Muscle layer of colon (tissue), 2 donors: ENCODE measurements around the gene RNF130.

Experiments
- H3K27ac ChIP-seq: one replicate; pipeline ENCODE4 v1.7.0; 2013; ENCODE audit warnings: low read depth, mild to moderate bottlenecking, low read length, moderate library complexity
- H3K27me3 ChIP-seq, 2 donors: one replicate each; pipeline ENCODE4 v1.7.0; 2013; ENCODE audit warnings: low read length in 2 of 2, mild to moderate bottlenecking in 2 of 2; ENCODE audit not compliant: insufficient read depth in 2 of 2, control insufficient read depth in 1 of 2
- H3K36me3 ChIP-seq: one replicate; pipeline ENCODE4 v1.7.0; 2013; ENCODE audit warnings: mild to moderate bottlenecking, low read length; ENCODE audit not compliant: insufficient read depth
- H3K4me1 ChIP-seq: one replicate; pipeline ENCODE4 v1.7.0; 2013; ENCODE audit warnings: mild to moderate bottlenecking, low read length; ENCODE audit not compliant: insufficient read depth
- H3K4me3 ChIP-seq, 2 donors: one replicate each; pipeline ENCODE4 v1.7.0; 2013; ENCODE audit warnings: low read length in 2 of 2, low read depth in 1 of 2, mild to moderate bottlenecking in 1 of 2, moderate library complexity in 1 of 2
- H3K9ac ChIP-seq: one replicate; pipeline ENCODE4 v1.7.0; 2013; ENCODE audit warnings: low read length
- H3K9me3 ChIP-seq: one replicate; pipeline ENCODE4 v1.7.0; 2013; ENCODE audit warnings: mild to moderate bottlenecking, low read length
- donor health status: abdominal sarcoma.
- donor health status: Adenocarcinoma of cecum.

Gene RNF130

GRCh38 chr5:180068519-180069090 is 3.0 kb downstream of the RNF130 start:
- Histone ChIP-seq H3K9me3 (no peaks in the 10 kb centered on the region), H3K4me3 (no peak overlapping the region), H3K27ac (no peak overlapping the region), H3K27me3 (no peaks in the 10 kb centered on the region), H3K4me1 (peaks cover 28% of the 10 kb centered on the region), H3K9ac (no peak overlapping the region), H3K36me3 (no peaks in the 10 kb centered on the region)

- H3K27ac ChIP-seq, result no peak overlapping the region
- no peaks in the 10 kb centered on the region for H3K36me3 ChIP-seq
- no peaks in the 10 kb centered on the region for H3K9me3 ChIP-seq
- H3K27me3 ChIP-seq, result no peaks in the 10 kb centered on the region
- H3K4me3 ChIP-seq, result no peak overlapping the region
- H3K9ac ChIP-seq, result no peak overlapping the region
- H3K4me1 ChIP-seq, result peaks cover 28% of the 10 kb centered on the region
These were observed 3.6 kb downstream of the RNF130 start for GRCh38 chr5:180067986-180068385.

DNA sequence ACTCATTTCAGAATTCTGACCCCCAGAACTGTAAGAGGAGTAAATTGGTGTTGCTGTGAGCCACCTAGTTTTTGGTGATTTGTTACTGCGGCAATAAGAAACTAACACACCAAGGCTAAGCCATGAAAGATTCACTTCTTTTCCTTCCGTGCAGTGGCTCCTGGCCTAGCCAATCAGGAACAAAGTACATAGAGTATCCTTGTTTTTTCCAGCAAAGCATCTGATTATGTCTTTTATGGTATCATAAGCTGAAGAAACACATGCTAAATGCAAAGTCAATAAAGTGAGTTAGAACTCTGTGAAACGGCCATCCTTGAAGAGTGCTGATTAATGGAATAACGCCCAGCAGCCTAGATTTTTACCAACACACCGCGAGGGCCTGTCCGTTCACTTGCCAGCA is 11.4 kb downstream of the RNF130 start:
- Histone ChIP-seq H3K9me3 (no peaks in the 10 kb centered on the region), H3K4me3 (no peak overlapping the region), H3K9ac (no peak overlapping the region), H3K36me3 (no peaks in the 10 kb centered on the region), H3K27ac (no peak overlapping the region), H3K27me3 (no peaks in the 10 kb centered on the region), H3K4me1 (no peaks in the 10 kb centered on the region)

GRCh38 chr5:180059326-180059725 is 12.2 kb downstream of the RNF130 start:
- Histone ChIP-seq H3K27ac (no peak overlapping the region), H3K27me3 (no peaks in the 10 kb centered on the region), H3K9ac (no peak overlapping the region), H3K9me3 (no peaks in the 10 kb centered on the region), H3K4me1 (no peaks in the 10 kb centered on the region), H3K36me3 (no peaks in the 10 kb centered on the region), H3K4me3 (no peak overlapping the region)

GRCh38 chr5:180056153-180056552 is 15.4 kb downstream of the RNF130 start:
- Histone ChIP-seq H3K4me3 (no peak overlapping the region), H3K36me3 (no peaks in the 10 kb centered on the region), H3K9ac (no peak overlapping the region), H3K4me1 (peaks cover 19% of the 10 kb centered on the region), H3K9me3 (no peaks in the 10 kb centered on the region), H3K27me3 (no peaks in the 10 kb centered on the region), H3K27ac (no peak overlapping the region)

- Histone ChIP-seq H3K9me3 (no peaks in the 10 kb centered on the region), H3K9ac (no peak overlapping the region)
These were observed 17.3 kb downstream of the RNF130 start for GRCh38 chr5:180054226-180054625.

GRCh38 chr5:180053061-180053602 is 18.4 kb downstream of the RNF130 start:
- no peaks in the 10 kb centered on the region for H3K36me3 ChIP-seq
- no peaks in the 10 kb centered on the region for H3K9me3 ChIP-seq
- no peak overlapping the region for H3K4me3 ChIP-seq
- H3K27ac ChIP-seq, result no peak overlapping the region
- no peak overlapping the region for H3K9ac ChIP-seq
- H3K27me3 ChIP-seq, result no peaks in the 10 kb centered on the region
- H3K4me1 ChIP-seq, result peaks cover 34% of the 10 kb centered on the region

More at GRCh38 chr5:180054226-180054625, 17.3 kb downstream of the RNF130 start:
- H3K27ac ChIP-seq, result no peak overlapping the region
- H3K36me3 ChIP-seq, result no peaks in the 10 kb centered on the region
- H3K4me3 ChIP-seq, result no peak overlapping the region
- H3K27me3 ChIP-seq, result no peaks in the 10 kb centered on the region
- H3K4me1 ChIP-seq, result peaks cover 25% of the 10 kb centered on the region

GRCh38 chr5:180052211-180052818 is 19.2 kb downstream of the RNF130 start:
- no peak overlapping the region for H3K27ac ChIP-seq

GRCh38 chr5:180050121-180050940 is 21.2 kb downstream of the RNF130 start:
- no peak overlapping the region for H3K9ac ChIP-seq
- H3K4me1 ChIP-seq, result peaks cover 38% of the 10 kb centered on the region
- no peaks in the 10 kb centered on the region for H3K9me3 ChIP-seq
- H3K4me3 ChIP-seq, result no peak overlapping the region
- H3K36me3 ChIP-seq, result no peaks in the 10 kb centered on the region
- H3K27me3 ChIP-seq, result no peaks in the 10 kb centered on the region
- no peak overlapping the region for H3K27ac ChIP-seq

More at GRCh38 chr5:180052211-180052818, 19.2 kb downstream of the RNF130 start:
- Histone ChIP-seq H3K4me1 (peaks cover 38% of the 10 kb centered on the region), H3K4me3 (no peak overlapping the region), H3K9ac (no peak overlapping the region), H3K27me3 (no peaks in the 10 kb centered on the region), H3K9me3 (no peaks in the 10 kb centered on the region), H3K36me3 (no peaks in the 10 kb centered on the region)

GRCh38 chr5:180049185-180049548 is 22.4 kb downstream of the RNF130 start:
- H3K27ac ChIP-seq, result no peak overlapping the region
- H3K27me3 ChIP-seq, result no peaks in the 10 kb centered on the region
- no peaks in the 10 kb centered on the region for H3K36me3 ChIP-seq
- H3K4me1 ChIP-seq, result peaks cover 38% of the 10 kb centered on the region
- no peak overlapping the region for H3K4me3 ChIP-seq
- H3K9ac ChIP-seq, result no peak overlapping the region
- H3K9me3 ChIP-seq, result no peaks in the 10 kb centered on the region

DNA sequence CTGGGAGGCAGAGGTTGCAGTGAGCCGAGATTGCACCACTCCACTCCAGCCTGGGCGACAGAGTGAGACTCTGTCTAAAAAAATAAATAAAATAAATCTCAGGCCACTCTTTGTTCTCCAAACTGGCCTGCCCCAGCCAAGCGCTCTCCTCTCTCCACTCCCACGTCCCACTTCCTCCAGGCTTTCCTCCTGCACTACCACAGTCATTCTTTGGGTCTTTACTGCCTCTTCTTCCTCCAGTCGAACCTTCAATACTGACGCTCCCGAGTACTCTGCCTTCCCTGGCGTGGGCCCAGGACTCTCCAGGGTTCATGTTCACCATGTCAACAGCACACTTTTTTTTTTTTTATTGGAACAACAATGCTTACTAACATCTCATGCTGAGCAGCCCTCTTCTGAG is 23.9 kb downstream of the RNF130 start:
- Histone ChIP-seq H3K36me3 (no peaks in the 10 kb centered on the region), H3K4me1 (peaks cover 28% of the 10 kb centered on the region), H3K27me3 (no peaks in the 10 kb centered on the region), H3K9ac (no peak overlapping the region), H3K27ac (no peak overlapping the region), H3K9me3 (no peaks in the 10 kb centered on the region), H3K4me3 (no peak overlapping the region)
